ENCODE results near the gene DENND6A.
"Not testable (repeated sequence)": the region's sequence is repeated elsewhere in the genome, so short reads cannot be mapped to it uniquely, and the experiment has no call there.

DNA sequence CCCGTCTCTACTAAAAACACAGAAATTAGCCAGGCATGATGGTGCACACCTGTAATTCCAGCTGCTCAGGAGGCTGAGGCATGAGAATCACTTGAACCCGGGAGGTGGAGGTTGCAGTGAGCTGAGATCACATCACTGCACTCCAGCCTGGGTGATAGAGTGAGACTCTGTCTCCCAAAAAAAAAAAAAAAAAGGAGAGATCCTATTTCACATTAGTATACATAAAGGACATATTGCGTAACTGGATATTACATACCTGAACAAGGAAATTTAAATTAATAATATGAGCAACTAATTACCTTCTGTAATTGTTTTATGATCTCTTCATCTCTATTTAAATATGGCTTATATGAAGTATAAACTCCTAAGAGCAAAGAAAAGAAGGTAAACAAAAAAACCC, 58.6 kb downstream of the DENND6A start:
- TF ChIP-seq, protein P1, sequence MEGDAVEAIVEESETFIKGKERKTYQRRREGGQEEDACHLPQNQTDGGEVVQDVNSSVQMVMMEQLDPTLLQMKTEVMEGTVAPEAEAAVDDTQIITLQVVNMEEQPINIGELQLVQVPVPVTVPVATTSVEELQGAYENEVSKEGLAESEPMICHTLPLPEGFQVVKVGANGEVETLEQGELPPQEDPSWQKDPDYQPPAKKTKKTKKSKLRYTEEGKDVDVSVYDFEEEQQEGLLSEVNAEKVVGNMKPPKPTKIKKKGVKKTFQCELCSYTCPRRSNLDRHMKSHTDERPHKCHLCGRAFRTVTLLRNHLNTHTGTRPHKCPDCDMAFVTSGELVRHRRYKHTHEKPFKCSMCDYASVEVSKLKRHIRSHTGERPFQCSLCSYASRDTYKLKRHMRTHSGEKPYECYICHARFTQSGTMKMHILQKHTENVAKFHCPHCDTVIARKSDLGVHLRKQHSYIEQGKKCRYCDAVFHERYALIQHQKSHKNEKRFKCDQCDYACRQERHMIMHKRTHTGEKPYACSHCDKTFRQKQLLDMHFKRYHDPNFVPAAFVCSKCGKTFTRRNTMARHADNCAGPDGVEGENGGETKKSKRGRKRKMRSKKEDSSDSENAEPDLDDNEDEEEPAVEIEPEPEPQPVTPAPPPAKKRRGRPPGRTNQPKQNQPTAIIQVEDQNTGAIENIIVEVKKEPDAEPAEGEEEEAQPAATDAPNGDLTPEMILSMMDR (conservative IDR thresholded peaks at IDR 0.05 in 1 of 2, IDR thresholded peaks at IDR 0.05 in 1 of 2; ENCODE audit: low read depth in 1 of 2, low read length in 2 of 2), result not testable (repeated sequence)
- not testable (repeated sequence) for TF ChIP-seq EZH2 (IDR thresholded peaks at IDR 0.05; ENCODE audit: low read length, missing control alignments)

All from fibroblast of lung (primary cell).